Tibial nerve (tissue), 4 donors: ENCODE results near the gene HPS4. TPM values are rescaled to one million over a fixed set of nuclear protein-coding genes. Genes with fewer than 3 reads are reported as not detected.

Experiments used
- DNase-seq, 2 donors: peaks; one replicate each; pipeline ENCODE4 v3.0.0-alpha.2; 2019; ENCODE audit warnings: low spot score in 2 of 2
- H3K27ac ChIP-seq, 4 donors: fragments of 200-600 bp; sonication (generic) in 3 of 4; one replicate each; pipeline ENCODE4 v1.5.1; 2017 to 2019; ENCODE audit warnings: mild to moderate bottlenecking in 1 of 4
- H3K27me3 ChIP-seq, 2 donors: fragments of 200-600 bp; sonication (generic) in 1 of 2; one replicate each; pipeline versions ENCODE4 v1.5.1 to v1.6.0; 2017 to 2019
- H3K36me3 ChIP-seq, 3 donors: fragments of 200-600 bp; sonication (generic); one replicate each; pipeline ENCODE4 v1.5.1; 2018 to 2019
- H3K4me1 ChIP-seq, 4 donors: fragments of 200-600 bp; sonication (generic) in 3 of 4; one replicate each; pipeline ENCODE4 v1.5.1; 2017 to 2019
- H3K4me3 ChIP-seq, 4 donors: fragments of 200-600 bp; sonication (generic) in 3 of 4; one replicate each; pipeline ENCODE4 v1.5.1; 2017 to 2019; ENCODE audit warnings: mild to moderate bottlenecking in 1 of 4, moderate library complexity in 1 of 4
- H3K9me3 ChIP-seq, 4 donors: fragments of 200-600 bp; sonication (generic) in 3 of 4; one replicate each; pipeline ENCODE4 v1.5.1; 2017 to 2019
- CTCF ChIP-seq, 5 experiments: fragments of 200-600 bp in 3 of 5; fragments of 450-650 bp in 2 of 5; sonication (generic) in 3 of 5; IDR thresholded peaks; one replicate each; pipeline ENCODE4 v1.5.1; 2016 to 2019; ENCODE audit warnings: antibody characterized with exemption in 5 of 5, mild to moderate bottlenecking in 3 of 5, moderate library complexity in 2 of 5
- EP300 ChIP-seq, 2 donors: sonication (generic); formaldehyde crosslinking; IDR thresholded peaks; one replicate each; pipeline ENCODE4 v1.6.1; 2017; ENCODE audit warnings: antibody characterized with exemption in 2 of 2, mild to moderate bottlenecking in 1 of 2
- POLR2A ChIP-seq, 2 donors: fragments of 450-650 bp; IDR thresholded peaks; one replicate each; pipeline ENCODE4 v1.6.1; 2017; ENCODE audit warnings: antibody characterized with exemption in 2 of 2, mild to moderate bottlenecking in 2 of 2, moderate library complexity in 2 of 2
- WGBS, 2 donors: methylation state at CpG; one replicate each; pipeline ENCODE4 v1.1.5; 2018; 5-methylcytosine and 5-hydroxymethylcytosine counted together
- total RNA-seq, 4 donors: library from RNA; depleted of rRNA; stranded (reverse); fragments of >200 nt; gene quantifications; one replicate each; pipeline ENCODE4 v1.1.0, GENCODE V29; 2016

Gene HPS4
- total RNA-seq, 4 donors from 2014 or later, result 32.7 to 62.3 (median 46.0) TPM

- peak in 1 of 2 donors; percentile 23 for DNase-seq
- WGBS, 2 donors, result 2% methylated on average over 37 to 42 of the region's 96 CpGs
- H3K27ac ChIP-seq, result peak within 1 kb of the TSS in 3 of 4 donors; percentile 67 to 81 (median 74)
Observed at GRCh38 chr22:26428515-26429457, 54.8 kb downstream of the HPS4 start, which contains the start of gene ASPHD2. TSS of gene ASPHD2 (plus strand) at chr22:26429260. CDS start at chr22:26433616, 4,356 bp downstream.

GRCh38 chr22:26426924-26427323, 56.7 kb downstream of the HPS4 start:
- no peaks in the 10 kb centered on the region for H3K36me3 ChIP-seq
- TF ChIP-seq EP300 (IDR thresholded peaks at IDR 0.05) (no peak), POLR2A (IDR thresholded peaks at IDR 0.05) (no peak), CTCF (IDR thresholded peaks at IDR 0.05) (no peak)
- H3K9me3 ChIP-seq, result peaks cover 0 to 21% (median 2%) of the 10 kb centered on the region in 4 donors
- peaks cover 0 to 2% of the 10 kb centered on the region in 2 donors for H3K27me3 ChIP-seq
- DNase-seq, result no peak
- no peak overlapping the region for H3K27ac ChIP-seq
- H3K4me3 ChIP-seq, result no peak overlapping the region
- peaks cover 0 to 12% (median 3%) of the 10 kb centered on the region in 4 donors for H3K4me1 ChIP-seq

More at GRCh38 chr22:26428515-26429457, 54.8 kb downstream of the HPS4 start, which contains the start of gene ASPHD2:
- Histone ChIP-seq H3K4me1 (peaks cover 0 to 12% (median 3%) of the 10 kb centered on the region in 4 donors), H3K36me3 (no peaks in the 10 kb centered on the region), H3K27me3 (peaks cover 0 to 4% of the 10 kb centered on the region in 2 donors), H3K9me3 (peaks cover 0 to 4% (median 0%) of the 10 kb centered on the region in 4 donors), H3K4me3 (peak within 1 kb of the TSS; percentile 37 to 71 (median 54))
- TF ChIP-seq EP300 (IDR thresholded peaks at IDR 0.05) (peak in 1 of 2 donors; percentile 16), POLR2A (IDR thresholded peaks at IDR 0.05) (peak in 1 of 2 donors; percentile 19), CTCF (IDR thresholded peaks at IDR 0.05) (no peak)

- Histone ChIP-seq H3K36me3 (no peaks in the 10 kb centered on the region), H3K27me3 (no peaks in the 10 kb centered on the region), H3K4me3 (no peak overlapping the region), H3K4me1 (peaks cover 0 to 9% (median 0%) of the 10 kb centered on the region in 4 donors), H3K27ac (no peak overlapping the region), H3K9me3 (peaks cover 0 to 15% (median 2%) of the 10 kb centered on the region in 4 donors)
- 31 to 43% methylated on average over 3 of the region's 3 CpGs for WGBS, 2 donors
- no peak for TF ChIP-seq CTCF (IDR thresholded peaks at IDR 0.05)
- no peak for TF ChIP-seq POLR2A (IDR thresholded peaks at IDR 0.05)
- no peak for TF ChIP-seq EP300 (IDR thresholded peaks at IDR 0.05)
- no peak for DNase-seq
Observed at GRCh38 chr22:26418620-26419019, 65.0 kb downstream of the HPS4 start.

DNA sequence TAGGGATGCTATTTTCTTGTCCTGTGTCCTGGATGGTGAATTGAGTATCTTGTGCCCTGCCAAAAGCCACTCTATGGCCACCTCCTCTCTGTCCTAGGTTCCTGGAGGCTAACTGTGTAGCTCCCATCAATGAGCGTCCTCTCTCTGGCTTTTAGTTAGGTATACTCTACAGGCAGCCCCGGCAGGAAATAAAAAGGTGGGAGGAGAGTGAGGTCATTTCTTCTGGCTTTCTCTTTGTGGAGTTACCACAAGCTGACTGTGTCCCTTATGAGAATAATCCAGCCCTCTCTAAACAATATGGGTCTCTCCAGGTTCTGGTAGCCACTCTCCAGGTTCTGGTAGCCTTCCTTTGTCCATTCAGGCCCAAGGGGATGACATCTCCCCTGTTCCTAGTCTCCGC, 66.2 kb downstream of the HPS4 start:
- Histone ChIP-seq H3K9me3 (peaks cover 0 to 3% (median 0%) of the 10 kb centered on the region in 4 donors), H3K4me3 (no peak overlapping the region), H3K4me1 (peaks cover 0 to 9% (median 0%) of the 10 kb centered on the region in 4 donors), H3K27ac (no peak overlapping the region), H3K36me3 (no peaks in the 10 kb centered on the region), H3K27me3 (no peaks in the 10 kb centered on the region)
- TF ChIP-seq CTCF (IDR thresholded peaks at IDR 0.05) (no peak), EP300 (IDR thresholded peaks at IDR 0.05) (no peak), POLR2A (IDR thresholded peaks at IDR 0.05) (no peak)
- WGBS, 2 donors, result 69 to 76% methylated on average over 3 of the region's 3 CpGs
- no peak for DNase-seq
